Right forelimb (tissue), 1 donor: ENCODE results near the gene KCTD10.
"Not testable (repeated sequence)": the region's sequence is repeated elsewhere in the genome, so short reads cannot be mapped to it uniquely, and the experiment has no call there.

Experiments
- DNase-seq: peaks from one replicate; pipeline ENCODE4 v3.0.0-alpha.2; 2018

The KCTD10 gene

GRCh38 chr12:109493938-109494337, 16.8 kb upstream of the KCTD10 start:
- DNase-seq: no peak

GRCh38 chr12:109493090-109493489, 16.0 kb upstream of the KCTD10 start:
- DNase-seq: no peak

GRCh38 chr12:109492371-109492770, 15.3 kb upstream of the KCTD10 start:
- DNase-seq: no peak

- DNase-seq: no peak
Observed at GRCh38 chr12:109491671-109492070, 14.6 kb upstream of the KCTD10 start.

- DNase-seq: no peak
Observed at GRCh38 chr12:109489955-109490565, 13.0 kb upstream of the KCTD10 start.

- DNase-seq: no peak
Observed at GRCh38 chr12:109489016-109489954, 12.2 kb upstream of the KCTD10 start.

GRCh38 chr12:109488051-109488665, 11.1 kb upstream of the KCTD10 start:
- no peak for DNase-seq

- DNase-seq: no peak
Observed at GRCh38 chr12:109487181-109488050, 10.3 kb upstream of the KCTD10 start.

- no peak for DNase-seq
Observed at GRCh38 chr12:109485201-109485600, 8.1 kb upstream of the KCTD10 start.

- DNase-seq: no peak
Observed at GRCh38 chr12:109483346-109483745, 6.2 kb upstream of the KCTD10 start.

GRCh38 chr12:109482894-109483293, 5.8 kb upstream of the KCTD10 start:
- no peak for DNase-seq

GRCh38 chr12:109482491-109482890, 5.4 kb upstream of the KCTD10 start:
- no peak for DNase-seq

GRCh38 chr12:109481863-109482262, 4.8 kb upstream of the KCTD10 start:
- no peak for DNase-seq

- DNase-seq: no peak
Observed at GRCh38 chr12:109480356-109480755, 3.3 kb upstream of the KCTD10 start.

- no peak for DNase-seq
Observed at GRCh38 chr12:109479761-109480160, 2.7 kb upstream of the KCTD10 start.

GRCh38 chr12:109477963-109478315, 839 bp upstream of the KCTD10 start:
- no peak for DNase-seq

GRCh38 chr12:109476807-109477184, 304 bp downstream of the KCTD10 start:
- DNase-seq: no peak

- DNase-seq: no peak
Observed at GRCh38 chr12:109475993-109476806, 900 bp downstream of the KCTD10 start.

GRCh38 chr12:109475121-109475520, 2.0 kb downstream of the KCTD10 start:
- DNase-seq: no peak

GRCh38 chr12:109473526-109474270, 3.4 kb downstream of the KCTD10 start:
- DNase-seq: not testable (repeated sequence)

GRCh38 chr12:109473006-109473405, 4.1 kb downstream of the KCTD10 start:
- no peak for DNase-seq
